NCI-H345 treated with DMSO at 0.1 percent for 48 hours (cell line): Measurements from ENCODE around the gene RNU6-1.

ENCODE experiments used
- DNase-seq: peaks from one replicate; lab custom pipeline; 2025; ENCODE audit not compliant: unreplicated experiment; lab: John Stamatoyannopoulos, UW

The RNU6-1 gene

DNA sequence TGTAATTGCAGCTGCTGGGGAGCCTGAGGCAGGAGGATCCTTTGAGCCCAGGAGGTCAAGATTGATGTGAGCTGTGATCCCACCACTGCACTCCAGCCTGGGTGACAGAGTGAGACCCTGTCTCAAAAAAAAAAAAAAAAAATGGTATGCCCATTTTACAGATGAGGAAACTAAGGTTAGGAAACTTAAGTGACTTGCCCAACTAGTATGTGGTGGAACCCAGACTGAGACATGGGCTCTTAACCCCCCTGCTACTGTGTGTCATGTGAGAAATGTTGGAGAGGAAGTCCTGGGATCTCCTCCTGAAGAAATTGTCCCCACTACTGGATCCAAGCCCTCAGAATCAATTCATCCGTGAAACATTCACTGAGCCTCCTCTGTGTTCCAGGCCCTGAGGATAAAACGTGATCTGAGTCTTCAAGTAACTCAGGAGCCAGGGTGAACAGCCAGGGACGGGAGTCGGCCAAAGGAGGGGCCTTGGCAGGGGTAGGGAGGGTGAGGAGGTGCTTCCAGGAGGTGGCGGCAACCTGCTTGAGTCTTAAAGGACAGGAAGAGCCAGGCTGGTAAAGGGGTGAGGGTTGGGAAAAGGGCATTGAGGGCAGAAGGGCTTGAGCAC is 19.6 kb upstream of the RNU6-1 start:
- DNase-seq, result no peak

DNA sequence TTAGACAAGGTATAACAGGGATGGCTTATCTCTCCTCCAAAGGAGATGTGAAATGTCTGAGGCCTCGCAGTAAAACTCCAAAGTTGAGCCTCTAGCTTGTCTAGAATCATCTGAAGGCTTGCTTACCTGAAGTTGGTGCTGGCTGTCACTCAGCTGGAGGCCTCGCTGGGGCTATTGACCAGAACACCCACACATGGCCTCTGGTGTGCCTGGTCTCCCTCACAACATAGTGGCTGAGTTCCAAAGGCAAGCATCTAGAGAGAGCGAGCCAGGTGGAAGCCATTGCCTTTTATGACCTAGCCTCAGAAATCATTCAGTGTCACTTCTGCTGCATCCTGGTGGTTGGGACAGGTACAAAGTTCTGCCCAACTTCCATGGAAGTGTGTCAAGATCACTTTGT is 17.4 kb upstream of the RNU6-1 start:
- no peak for DNase-seq

DNA sequence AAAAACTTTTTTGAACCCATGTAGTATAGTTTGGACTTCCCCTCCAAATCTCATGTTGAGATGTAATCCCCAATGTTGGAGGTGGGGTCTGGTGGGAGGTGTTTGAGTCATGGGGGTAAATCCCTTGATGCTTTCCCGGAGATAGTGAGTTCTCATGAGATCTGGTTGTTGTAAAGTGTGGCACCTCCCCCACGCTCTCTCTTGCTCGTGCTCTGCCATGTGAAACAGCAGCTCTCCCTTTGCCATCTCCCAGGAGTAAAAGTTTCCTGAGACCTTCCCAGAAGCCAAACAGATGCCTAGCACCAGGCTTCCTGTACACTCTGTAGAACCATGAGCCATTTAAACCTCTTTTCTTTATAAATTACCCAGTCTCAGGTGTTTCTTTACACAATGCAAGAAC is 16.0 kb upstream of the RNU6-1 start:
- DNase-seq, result no peak

DNA sequence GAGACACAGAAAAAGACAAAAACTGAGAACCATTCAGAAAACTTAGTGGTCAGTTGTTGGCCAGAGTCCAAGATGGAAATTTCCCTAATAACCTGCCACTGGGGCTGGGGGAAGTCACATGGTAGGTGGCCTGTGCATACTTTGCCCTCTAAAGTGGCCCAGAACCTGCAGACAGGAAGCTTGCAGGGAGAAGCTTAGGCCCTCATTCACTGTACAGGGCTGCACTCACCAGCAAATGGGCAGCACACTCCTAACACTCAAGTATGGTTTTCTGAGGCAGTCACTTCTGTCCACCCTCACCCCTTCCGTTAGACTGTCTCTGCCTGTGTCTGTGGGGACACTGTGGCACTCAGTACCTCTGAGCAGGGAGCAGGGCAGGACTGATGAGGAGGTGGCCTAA is 14.5 kb upstream of the RNU6-1 start:
- DNase-seq, result no peak

DNA sequence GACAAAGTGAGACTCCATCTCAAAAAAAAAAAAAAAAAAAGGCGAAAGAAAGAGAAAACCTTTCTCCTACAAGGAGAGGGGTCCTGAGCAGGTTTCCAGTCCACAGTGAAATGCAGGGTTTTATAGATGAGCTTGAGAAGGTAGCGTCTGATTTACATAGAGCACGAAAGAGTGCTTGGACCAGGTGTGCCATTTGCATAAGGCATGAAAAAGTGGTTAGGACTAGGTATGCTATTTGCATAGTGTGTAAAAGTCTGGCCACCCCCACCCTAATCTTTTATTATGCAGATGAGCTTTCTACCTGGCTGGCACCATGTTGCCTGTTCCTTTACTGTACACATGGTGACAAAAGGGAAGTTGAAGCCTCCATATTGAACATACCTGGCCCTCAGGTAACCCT is 13.6 kb upstream of the RNU6-1 start:
- DNase-seq, result no peak

DNA sequence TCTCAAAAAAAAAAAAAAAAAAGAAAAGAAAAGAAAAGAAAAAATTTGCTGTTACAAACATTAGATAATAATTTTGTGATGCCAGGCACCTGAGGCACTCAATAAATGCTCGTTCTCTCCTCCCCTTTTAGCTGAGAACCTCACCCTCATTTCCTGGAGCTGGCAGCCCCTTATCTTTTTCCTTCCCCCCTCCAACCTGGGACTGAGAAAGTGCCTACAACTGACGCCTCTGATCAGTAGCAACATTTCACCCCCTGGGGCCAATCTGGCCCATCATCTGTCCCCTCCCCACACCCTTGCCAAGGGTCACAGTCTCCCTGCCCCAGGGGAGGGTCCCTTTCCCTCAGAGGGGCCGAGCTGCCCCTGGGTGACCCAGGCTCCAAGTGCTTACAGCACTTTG is 12.6 kb upstream of the RNU6-1 start:
- no peak for DNase-seq

DNA sequence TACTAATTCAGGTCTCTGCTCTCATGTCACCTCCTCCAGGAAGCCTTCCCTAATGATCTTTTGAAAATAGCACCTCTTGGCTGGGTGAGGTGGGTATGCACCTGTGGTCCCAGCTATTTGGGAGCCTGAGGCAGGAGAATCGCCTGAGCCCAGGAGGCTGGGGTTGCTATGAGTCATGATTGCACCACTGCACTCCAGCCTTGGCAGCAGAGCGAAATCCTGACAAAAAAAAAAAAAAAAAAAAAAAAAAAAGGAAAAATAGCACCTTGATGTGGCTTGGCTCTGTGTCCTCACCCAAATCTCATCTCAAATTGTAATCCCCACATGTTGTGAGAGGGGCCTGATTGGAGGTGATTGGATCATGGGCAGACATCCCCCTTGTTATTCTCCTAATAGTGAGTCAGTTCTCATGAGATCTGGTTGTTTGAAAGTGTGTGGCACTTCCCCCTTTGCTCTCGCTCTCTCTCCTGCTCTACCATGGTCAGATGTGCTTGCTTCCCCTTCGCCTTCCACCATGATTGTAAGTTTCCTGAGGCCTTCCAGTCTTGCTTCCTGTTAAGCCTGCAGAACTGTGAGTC is 11.2 kb upstream of the RNU6-1 start:
- no peak for DNase-seq

DNA sequence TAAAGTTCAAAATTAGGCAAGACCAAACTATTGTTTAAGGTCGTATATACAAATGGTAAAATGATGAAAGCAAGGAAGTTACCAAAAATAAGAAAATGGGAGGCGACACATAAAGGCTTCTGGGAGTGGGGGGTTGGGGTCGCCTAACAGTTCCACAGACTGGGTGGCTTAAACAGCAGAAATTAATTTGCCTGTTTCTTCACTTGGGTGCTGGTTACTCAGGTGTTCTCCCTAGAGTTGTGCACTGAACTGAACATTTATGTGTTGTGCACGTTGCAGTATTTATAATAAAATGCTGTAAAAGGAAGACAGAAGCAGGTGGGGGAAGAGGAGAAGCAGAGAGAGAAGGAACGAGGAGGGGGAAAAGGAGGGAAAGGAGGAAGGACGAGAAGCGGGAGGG is 10.5 kb upstream of the RNU6-1 start:
- DNase-seq, result no peak

DNA sequence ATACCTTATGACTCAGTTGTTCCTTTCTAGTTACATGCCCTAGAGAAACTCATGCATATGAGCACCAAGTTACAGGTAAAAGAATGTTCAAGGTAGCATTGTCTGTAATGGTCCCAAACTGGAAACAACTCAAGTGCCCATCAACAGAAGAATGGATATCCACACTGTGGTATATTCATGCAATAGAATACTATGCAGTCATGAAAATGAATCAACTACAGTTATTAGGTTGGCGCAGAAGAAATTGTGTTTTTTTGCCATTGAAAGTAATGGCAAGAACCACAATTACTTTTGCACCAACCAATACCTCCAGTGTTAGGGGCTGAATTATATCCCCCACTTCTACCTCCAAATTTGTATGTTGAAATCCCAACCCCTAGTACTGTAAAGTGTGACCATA is 9.7 kb upstream of the RNU6-1 start:
- no peak for DNase-seq

DNA sequence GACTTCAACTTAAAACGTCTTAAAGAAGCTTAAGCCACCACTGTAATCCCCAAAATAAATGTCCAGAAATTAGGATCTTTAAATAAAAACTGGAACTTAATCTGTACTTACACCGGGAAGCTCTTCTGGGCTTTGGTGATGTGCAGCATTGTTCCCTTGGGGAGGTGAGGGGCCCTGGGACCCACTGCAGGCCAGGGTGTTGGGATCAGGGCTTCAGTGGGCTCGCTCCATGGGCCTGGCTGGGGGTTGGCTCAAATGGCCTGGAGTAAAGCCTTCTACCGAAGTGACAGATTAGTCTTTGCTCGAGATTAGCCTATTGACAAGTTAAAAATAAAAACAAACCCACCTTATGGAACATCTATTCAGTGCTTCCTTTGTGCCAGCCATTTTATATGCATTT is 6.1 kb upstream of the RNU6-1 start:
- DNase-seq, result no peak

DNA sequence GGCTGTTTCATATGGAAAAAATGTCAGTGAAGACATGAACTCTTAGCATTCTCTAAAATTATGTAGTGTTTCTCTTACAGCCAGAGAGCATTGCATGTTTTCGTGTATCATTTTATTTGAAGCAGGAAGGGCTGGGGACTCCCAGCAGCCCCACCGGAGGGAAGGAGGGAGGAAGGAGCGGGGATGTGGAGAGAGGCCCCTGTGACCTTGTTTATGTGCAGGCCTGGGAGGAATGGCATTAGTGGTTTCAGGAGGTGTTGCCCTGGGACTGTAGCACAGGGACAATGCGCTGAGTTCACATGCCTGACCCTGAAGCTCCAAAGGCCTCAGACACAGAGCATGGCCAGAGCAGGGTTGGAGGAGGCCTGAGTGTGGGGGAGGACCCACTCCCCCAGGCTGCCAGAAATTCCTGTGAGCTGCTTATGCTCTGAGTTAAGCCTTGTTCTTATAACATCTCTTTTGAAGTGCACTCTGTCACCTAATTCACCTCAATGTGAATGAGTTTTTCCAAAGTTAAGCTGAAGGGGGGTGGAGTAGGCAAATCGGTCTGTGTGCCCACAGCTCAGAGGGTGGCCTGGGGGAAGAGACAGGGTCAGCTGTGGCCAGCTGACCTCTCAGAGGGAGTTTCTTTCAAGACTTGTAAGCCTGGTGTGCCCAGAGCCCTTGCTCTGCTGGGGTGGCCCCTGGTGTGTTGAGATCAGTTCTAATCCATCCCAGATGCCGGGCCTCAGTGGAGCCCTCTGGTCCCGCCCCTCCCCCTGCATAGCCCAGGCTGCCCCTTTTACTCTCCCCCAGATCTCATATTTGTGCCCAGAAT is 3.9 kb upstream of the RNU6-1 start:
- no peak for DNase-seq

DNA sequence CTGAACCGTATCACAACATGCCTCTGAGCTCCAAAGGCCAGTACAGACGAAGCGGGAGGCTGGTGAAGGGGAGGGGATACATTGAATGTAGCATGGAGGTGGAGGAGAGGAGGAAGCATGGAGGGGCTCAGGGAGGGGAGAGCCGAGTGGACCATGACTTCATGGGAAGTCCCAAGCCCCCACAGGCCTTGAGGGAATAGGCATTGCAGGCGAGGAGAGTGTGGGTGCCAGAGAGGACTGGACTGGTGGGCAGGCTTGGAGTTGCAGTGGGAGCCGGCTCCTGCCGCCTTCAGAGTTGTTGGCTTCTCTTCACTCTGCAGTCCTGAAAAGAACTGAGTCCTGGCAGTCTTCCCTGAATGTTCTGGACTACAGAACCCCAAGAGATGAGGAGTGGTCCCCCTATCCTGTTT is 3.3 kb upstream of the RNU6-1 start:
- no peak for DNase-seq

DNA sequence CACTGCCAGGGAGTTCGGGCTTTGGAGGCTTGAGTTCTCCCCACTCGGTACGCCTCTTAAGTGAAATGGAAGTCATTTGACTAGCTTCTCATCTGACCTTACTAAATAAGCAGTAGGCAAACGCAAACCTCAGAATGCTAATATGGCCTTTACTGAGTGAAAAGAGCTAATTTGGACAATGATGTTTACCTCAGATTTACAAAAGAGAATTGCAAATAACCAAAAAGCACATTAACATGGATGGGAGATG is 1.6 kb upstream of the RNU6-1 start:
- no peak for DNase-seq

DNA sequence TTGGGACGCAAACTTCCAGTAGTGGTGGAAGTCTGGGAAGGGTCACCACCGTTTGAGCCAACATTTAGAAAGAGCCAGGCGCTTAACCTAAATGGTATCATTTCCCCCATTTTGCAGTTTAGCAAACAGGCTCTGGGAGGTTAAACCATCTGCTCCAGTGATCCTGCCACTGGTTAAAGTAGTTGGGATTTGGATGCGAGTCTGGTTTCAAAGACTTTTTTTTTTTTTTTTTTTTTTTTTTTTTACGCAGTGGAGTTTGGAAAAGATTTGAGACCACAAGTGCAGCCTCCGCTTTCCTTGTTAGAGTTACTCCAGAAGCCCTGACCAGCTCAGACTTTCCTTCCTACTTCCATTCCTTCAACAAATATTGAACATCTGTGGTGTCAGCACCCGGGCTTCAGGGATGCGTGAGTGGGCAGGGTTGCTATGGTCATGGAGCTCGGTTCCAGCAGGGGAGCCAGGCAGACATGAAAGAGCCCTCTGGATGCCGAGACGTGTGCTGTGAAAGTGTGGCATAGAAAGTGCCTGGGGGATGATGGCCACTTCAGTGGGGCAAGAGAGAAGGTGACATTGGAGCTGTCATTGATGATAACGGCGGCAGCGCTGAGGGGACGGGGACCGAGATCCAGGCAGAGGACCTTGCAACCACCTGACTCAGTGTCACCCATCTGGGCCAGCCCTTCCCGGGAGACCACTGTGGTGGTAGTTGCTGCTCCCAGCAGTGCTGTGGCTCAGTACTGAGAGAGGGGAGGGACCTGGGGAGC is 1.1 kb upstream of the RNU6-1 start:
- peak; percentile 23 for DNase-seq

DNA sequence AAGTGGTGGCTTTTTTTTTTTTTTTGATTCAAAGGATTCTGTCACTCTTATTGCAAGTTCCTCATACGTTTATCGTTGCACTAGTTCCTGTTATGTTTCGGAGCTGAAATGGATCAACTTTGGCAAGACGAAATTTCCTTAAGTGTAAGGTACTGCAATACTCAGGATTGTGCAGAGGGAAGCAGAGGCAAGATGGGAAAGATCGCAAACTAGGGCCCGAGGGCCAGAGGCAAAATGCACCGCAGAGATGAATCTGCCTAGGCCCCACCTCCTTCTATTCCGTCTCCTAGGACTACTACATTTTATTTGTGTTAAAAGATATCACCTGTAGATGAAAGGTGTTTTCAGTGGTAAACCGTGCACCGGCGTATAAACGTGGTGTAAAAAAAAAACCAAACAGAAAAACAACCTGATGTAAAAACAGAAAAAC is 331 bp downstream of the RNU6-1 start:
- DNase-seq, result peak; percentile 56

DNA sequence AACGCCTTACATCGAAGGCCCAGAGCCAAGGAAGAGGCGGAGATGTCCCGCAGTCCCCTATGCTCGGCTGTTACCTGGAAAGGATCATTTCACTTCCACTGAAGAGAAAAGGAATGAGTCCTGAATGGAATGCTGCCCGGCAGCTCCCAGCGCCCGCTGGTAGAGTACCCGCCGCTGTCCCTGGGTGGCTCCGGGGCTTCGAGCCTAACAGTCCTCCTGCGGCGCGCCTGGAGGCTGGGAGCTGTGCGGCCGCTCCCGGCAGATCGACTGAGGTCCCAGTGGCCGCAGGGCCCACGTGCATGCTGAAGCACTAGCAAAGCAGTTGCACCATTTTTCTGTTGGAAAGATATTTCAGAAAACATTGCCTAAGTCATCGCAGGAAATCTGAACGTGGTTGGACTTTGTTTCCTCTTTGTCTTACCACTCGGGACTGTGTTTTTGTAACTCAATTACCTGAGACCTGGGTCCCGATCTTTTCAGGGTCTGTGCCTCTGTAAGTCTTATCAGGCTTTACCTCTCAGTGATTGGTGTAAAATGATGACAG is 984 bp downstream of the RNU6-1 start:
- DNase-seq, result no peak

DNA sequence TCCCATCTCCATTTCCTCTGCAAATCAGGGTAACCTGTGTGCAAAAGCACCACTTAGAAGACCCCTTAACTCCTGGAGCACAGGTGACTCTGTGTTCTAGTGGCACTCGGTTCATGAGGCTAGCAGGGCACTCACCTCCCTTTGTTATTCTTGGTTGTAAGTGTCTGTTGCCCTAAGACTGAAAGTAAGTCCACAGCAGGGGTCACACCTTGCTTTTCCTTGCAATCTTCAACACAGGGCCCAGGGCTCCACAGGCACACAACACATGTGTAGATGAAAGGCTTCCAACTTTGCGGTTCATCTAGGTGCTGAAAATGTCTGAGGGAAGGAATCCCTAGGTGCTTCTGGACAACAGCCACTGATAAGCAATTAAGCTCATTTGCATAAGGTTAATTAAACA is 2.9 kb downstream of the RNU6-1 start:
- DNase-seq, result no peak

DNA sequence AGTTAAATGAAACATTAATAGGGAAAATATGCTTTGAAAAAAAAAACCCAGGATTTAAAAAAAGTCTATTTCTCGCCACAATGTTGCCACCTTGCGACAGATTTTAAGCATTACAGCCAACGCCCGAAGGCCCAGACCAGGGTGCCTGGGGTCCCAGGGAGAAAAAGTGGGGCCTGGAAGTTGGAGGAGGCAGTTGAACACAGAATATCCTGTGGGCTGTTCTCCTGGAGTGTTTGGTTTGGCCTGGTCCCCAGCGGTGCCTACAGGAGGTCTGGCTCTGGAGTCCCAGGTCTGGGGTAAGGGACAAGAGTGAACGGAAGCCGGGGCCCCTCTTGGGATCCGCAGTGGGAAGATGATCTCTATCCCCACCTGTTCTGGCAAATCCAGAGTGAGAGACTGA is 3.4 kb downstream of the RNU6-1 start:
- no peak for DNase-seq

DNA sequence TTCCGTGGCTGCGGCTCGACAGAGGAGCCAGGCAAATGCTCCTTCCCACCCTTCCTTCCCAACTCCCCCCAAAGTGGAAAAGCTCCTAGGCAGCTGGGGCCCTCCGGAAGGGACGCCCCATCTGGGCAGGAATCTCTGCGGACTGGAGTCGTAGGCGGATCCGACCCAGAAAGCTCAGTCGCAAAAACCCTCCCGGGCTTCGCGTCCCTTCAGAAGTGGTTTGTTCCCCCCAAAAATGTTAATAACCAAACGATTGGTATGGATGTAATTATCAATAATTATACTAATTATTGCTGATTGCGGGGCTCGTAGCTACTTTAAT is 3.8 kb downstream of the RNU6-1 start:
- DNase-seq, result no peak

DNA sequence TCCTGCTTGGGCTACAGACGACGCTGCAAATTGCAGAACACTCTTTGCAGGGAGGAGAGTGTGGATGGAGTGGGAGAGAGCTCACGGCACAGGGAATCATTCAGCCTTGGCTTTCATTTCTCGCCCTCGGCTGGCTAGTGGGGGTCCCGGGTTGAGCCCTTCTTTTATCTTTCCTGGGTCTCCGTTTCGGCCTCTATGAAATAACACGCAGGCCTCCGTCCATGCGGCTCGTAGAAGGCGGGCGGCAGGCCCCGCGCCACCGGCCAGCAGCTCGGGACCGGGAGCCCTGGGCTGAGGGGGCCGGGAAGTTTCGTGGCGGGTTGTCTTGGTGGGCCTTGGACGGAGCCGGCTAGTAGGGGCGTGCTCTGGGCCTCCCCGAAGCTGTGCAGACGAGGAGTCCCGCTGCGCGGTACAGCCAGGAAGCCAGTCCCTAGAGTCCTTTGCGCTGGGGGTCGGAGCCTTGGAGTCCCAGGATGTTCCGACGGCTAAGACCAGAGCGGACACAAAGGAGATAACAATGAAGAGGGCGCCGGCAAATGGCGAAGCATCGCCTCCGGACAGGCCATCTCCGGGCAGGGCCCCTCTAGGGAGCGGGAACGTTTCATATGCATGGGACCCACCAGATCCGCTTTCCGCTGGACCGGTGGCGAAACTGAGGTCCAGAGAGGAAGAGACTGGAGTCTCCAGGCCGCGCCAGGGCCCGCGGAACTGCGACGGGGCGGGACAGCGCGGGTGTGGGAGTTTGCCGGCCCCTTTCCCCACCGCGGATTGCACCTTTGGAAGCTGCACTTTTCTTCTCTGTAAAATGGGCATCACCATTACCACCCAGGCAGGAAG is 4.3 kb downstream of the RNU6-1 start:
- DNase-seq, result no peak
